NCI-H1417 treated with DMSO at 0.1 percent for 48 hours (cell line): ENCODE measurements around the gene CSE1L.
"Not testable (repeated sequence)": the region's sequence is repeated elsewhere in the genome, so short reads cannot be mapped to it uniquely, and the experiment has no call there.

Experiments used
- DNase-seq: peaks from one replicate; lab custom pipeline; 2025; lab: John Stamatoyannopoulos, UW

Gene CSE1L

GRCh38 chr20:49132995-49133478 is 86.9 kb downstream of the CSE1L start:
- no peak for DNase-seq

- DNase-seq: no peak
Measured at GRCh38 chr20:49133571-49133970, 87.5 kb downstream of the CSE1L start.

- DNase-seq: not testable (repeated sequence)
Measured at GRCh38 chr20:49134797-49135196, 88.7 kb downstream of the CSE1L start.

GRCh38 chr20:49136817-49137571 is 90.9 kb downstream of the CSE1L start:
- no peak for DNase-seq

GRCh38 chr20:49138431-49138830 is 92.3 kb downstream of the CSE1L start:
- no peak for DNase-seq

- no peak for DNase-seq
Measured at GRCh38 chr20:49140411-49140810, 94.3 kb downstream of the CSE1L start.

- no peak for DNase-seq
Measured at GRCh38 chr20:49140834-49141233, 94.7 kb downstream of the CSE1L start.
